Neural cell (in vitro differentiated cells): ENCODE results near the gene RPL18.

Source experiments
- CTCF ChIP-seq: fragments of 450-650 bp; IDR thresholded peaks from 2 replicates; pipeline ENCODE4 v1.5.1; 2014; ENCODE audit warnings: antibody characterized with exemption, mild to moderate bottlenecking, moderate library complexity; ENCODE audit not compliant: poor library complexity, severe bottlenecking
- EP300 ChIP-seq: fragments of 450-650 bp; conservative IDR thresholded peaks from 2 replicates; pipeline ENCODE4 v1.6.1; 2014; ENCODE audit warnings: antibody characterized with exemption, mild to moderate bottlenecking, moderate library complexity; ENCODE audit not compliant: poor library complexity, severe bottlenecking
- EZH2 ChIP-seq: fragments of 200-600, 300-800 bp; shearing (Covaris generic), sonication (generic); IDR thresholded peaks from 2 replicates; pipeline ENCODE4 v1.6.1; 2014; ENCODE audit warnings: antibody characterized with exemption, low read length, borderline replicate concordance, mild to moderate bottlenecking; ENCODE audit not compliant: insufficient read depth, poor library complexity, severe bottlenecking
- POLR2AphosphoS5 ChIP-seq: IDR thresholded peaks from 2 replicates; pipeline ENCODE4 v1.6.1; 2012
- RAD21 ChIP-seq: fragments of 450-650 bp; conservative IDR thresholded peaks from 2 replicates; pipeline ENCODE4 v1.6.1; 2014; ENCODE audit warnings: antibody characterized with exemption, mild to moderate bottlenecking, moderate library complexity
- REST ChIP-seq: IDR thresholded peaks from 2 replicates; pipeline ENCODE4 v1.6.1; 2012; ENCODE audit warnings: borderline replicate concordance

GRCh38 chr19:48571378-48572162 is 47.4 kb downstream of the RPL18 start:
- TF ChIP-seq CTCF (no peak), REST (no peak), EP300 (no peak), POLR2AphosphoS5 (no peak), RAD21 (no peak), EZH2 (no peak)
